ENCODE measurements around the gene SEC63.
A peak's percentile ranks its signal among the peaks of the same experiment; 100 is the strongest.
"Not testable (repeated sequence)": the region's sequence is repeated elsewhere in the genome, so short reads cannot be mapped to it uniquely, and the experiment has no call there.

Gene SEC63, protein sequence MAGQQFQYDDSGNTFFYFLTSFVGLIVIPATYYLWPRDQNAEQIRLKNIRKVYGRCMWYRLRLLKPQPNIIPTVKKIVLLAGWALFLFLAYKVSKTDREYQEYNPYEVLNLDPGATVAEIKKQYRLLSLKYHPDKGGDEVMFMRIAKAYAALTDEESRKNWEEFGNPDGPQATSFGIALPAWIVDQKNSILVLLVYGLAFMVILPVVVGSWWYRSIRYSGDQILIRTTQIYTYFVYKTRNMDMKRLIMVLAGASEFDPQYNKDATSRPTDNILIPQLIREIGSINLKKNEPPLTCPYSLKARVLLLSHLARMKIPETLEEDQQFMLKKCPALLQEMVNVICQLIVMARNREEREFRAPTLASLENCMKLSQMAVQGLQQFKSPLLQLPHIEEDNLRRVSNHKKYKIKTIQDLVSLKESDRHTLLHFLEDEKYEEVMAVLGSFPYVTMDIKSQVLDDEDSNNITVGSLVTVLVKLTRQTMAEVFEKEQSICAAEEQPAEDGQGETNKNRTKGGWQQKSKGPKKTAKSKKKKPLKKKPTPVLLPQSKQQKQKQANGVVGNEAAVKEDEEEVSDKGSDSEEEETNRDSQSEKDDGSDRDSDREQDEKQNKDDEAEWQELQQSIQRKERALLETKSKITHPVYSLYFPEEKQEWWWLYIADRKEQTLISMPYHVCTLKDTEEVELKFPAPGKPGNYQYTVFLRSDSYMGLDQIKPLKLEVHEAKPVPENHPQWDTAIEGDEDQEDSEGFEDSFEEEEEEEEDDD

DNA sequence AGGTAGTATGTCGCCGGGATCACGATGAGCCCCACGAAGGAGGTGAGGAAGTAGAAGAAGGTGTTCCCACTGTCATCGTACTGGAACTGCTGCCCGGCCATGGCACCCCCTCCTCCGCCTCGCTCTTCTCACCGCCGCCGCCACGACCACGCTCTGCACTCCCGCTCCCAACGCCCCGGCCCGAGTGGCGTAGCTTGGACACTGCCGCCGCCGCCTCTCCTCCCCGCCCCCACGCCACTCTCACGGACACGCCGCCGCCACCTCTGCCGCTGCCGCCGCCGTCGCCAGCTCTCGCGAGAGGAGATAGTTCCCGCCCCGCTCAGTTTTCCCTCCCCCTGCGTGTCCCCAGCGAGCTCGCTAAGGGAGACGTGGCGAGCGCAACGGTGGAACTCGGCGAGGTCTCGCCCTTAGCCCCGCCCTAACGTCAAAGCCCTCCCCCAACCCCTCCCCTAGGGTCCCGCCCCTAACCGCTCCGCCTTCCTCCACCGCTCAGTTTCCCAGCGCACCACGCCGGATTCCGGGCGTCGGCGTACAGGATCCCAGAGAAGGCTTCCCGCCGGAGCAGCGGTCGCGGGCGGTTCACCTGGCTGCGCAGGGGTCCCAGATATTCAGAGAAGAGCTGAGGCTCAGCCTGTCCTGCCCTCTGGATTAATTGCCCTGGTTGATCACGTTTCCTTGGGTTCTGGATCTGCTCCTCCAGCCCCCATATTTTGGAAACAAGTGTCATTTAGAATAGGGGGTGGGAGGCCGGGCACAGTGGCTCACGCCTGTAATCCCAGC is at the start of gene SEC63:
Gene SEC63, minus strand, starts transcription at position 300 of the 780 bp plus-strand sequence. Its CDS starts 199 bp downstream, at position 101.
- peak; percentile 97 for DNase-seq

DNA sequence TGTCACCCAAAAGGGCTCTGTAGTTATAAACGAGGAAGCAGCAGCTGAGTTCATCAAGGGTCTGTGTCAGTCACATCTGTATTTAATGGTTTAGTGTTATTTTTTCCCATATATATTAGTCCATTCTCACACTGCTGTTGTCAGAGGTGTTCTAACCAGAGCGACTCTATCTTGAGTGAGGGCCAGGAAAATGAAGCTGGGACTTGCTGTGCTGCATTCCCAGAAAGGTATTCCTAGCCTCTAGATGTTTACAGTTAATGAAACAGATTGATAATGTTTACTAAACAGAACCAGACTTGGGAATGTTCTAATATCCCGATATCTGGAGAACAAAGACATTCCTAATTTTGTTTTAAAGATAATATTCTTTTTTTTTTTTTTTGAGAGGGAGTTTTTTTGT is 48.0 kb upstream of the SEC63 start:
- DNase-seq = no peak

DNA sequence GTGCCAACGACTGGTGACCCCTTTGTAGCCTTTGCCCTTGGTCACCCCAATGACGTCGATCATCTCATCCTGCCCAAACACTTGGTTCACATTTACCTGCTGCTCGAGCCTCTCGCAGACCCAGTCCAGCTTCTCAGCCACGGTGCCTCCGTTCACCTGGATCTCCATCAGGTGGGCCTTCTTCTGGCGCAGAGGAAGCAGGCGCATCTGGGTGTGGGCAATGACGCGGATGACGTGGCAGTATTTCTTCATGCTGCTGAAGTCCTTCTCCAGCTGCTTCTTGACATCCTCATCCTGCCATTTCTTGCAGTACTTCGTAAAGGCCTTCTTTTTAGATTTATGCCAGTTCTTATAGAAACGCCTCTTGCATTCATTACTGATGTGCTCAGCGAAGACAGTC is 46.9 kb upstream of the SEC63 start:
- DNase-seq = no peak

DNA sequence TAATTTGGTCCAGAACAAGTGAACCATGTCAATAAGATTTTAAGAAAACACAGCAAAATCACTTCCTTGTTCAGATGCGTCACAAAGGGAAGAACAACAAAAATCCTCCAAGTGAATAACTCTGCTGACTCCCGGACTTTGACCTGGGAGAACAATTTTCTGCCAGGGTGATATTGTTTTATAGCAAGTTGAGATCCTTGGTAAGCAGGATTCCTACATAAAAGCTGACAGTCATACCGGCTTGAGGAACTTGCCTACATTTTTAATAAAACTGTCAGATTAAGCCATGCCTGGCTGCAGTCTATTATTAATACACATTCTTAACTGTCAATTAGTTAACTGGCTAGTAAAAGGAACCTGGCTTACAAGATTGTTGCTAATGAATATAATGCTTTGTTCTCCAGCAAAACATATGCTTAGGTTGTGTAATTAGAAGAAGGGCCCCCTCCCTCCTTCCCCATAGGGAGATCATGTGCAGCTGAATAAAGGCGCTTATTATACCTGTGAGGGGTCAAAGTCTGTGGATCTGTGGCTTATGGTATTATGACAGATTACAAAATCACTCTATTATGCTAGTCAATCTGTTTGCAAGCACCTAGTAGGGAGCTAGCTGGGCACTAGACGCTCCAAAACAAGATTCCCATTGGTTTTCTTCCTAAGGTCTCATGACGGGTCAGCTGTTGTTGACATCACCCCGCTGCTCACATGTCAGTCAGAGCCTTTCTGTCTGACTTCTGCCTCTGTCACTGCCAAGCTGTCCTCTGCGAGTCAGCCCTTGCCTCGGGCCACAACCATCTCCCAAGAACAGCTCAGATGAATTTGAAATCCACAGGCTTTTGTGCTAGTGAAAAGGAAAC is 44.6 kb upstream of the SEC63 start:
- DNase-seq = no peak

DNA sequence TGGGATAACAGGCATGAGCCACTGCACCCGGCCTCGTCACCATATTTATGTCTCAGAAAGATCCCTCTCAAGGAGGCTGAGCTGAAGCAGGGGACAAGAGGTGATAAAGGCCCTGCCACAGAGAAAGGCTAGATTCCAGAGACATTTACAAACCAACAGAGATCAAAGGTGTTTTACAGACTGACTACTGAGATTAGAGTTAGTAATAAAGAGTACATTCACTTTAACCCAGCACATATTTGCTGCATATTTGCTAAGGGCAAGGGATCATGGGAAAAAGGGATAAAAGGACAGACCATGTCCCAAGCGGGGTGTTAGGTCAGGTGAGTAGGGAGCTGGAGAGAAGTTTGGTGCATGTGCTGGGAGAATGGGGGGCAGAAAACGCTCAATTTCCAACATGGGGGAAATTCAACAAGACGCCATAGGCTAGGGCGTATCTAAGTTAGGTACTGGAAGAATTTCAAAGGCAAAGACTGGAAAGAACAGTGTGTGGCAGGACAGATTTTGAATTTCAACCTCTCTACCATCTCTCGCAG is 43.8 kb upstream of the SEC63 start:
- no peak for DNase-seq

DNA sequence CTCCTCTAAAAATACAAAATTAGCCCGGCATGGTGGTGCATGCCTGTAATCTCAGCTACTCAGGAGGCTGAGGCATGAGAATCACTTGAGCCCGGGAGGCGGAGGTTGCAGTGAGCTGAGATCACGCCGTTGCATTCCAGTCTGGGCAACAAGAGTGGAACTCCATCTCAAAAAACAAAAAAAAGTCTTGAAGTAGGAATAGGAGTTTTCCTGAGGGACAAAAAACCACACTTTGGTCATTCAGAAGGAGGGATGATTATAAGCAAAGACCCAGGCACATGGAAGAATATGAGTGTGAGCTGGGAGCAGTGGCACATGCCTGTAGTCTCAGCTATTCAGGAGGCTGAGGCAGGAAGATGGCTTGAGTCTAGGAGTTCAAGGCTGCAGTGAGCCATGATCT is 42.3 kb upstream of the SEC63 start:
- not testable (repeated sequence) for DNase-seq

DNA sequence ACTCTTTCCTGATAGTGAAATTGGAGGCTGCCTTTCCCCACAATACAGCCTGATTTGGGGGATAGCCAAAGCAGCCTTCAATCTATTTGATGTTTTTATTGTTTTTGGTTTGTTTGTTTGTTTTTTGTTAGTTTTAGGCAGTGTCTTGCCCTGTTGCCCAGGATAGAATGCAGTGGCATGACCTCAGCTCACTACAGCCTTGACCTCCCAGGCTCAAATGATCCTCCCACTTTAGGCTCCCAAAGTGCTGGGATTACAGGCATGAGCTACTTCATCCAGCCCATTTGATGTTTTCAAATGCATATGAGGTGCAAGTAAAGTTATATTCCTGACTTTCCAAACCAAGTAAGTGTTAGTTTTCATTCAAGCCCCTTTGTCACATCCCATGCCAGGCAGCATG is 41.3 kb upstream of the SEC63 start:
- no peak for DNase-seq

DNA sequence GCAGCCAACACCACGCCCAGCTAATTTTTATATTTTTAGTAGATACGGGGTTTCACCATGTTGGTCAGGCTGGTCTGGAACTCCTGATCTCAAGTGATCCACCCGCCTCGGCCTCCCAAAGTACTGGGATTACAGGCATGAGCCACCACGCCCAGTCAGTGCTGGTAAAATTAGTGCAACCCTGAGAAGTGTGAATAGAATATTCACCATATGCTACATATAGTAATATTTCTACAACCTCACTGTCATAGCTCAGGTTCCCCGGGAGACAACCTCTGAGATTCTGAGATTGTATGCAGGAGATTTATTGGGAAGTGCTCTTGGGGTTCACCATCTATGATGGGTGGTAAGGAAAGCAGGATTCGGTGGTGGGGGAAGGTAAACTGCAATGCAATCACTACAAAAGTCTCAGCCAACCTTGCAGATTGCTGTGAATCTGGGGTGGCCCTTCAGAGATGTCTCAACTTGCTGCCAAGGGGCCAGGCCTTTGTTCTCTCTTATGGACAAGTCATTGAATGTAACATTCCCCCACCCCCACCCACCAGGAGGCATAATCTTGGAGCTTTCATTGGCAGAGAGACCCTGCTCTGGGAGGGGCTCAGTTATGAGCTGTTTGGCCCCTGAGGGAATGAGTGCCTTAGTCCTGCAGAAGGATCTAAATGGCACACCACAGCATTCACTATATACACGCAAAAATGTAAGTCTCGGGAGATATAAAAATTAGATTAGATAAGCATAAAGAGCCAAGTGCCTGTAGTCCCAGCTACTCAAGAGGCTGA is 34.0 kb upstream of the SEC63 start:
- DNase-seq = no peak

DNA sequence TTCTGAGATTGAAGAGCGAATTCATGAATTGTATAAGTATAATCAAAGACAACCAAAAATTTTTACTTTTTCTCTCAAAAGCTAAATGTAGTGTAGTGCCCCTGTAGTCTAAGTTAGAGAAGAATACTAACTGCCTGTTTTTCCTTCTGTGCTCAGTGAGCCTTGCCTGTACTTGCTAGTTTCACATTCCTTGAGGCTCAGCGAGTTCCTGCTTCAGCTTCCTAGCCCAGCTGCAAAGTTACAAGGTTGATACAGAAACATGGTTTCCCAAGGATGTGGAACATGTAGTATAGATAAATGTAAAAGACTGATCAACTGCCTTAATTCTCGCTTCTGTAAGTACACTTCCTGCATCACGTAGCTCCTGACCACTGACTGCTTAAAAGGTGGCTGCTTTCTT is 33.1 kb upstream of the SEC63 start:
- DNase-seq = no peak

DNA sequence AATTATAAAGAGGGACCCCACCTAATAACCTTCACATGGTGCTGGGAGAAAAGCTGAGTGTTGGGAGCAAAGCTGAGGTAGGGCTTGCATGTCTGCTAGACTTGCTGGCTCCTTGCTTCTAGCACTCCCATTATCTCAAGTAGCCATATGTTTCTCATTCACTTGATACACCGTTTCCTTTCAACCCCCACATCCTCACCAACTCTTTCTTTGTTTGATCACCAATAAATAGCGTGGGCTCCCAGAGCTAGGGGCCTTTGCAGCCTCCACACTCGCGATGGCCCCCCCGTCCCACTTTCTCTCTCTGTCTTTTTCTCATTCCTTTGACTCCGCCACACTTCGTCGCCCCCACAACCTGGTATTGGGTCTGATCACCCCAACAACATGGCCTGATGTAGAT is 32.6 kb upstream of the SEC63 start:
- not testable (repeated sequence) for DNase-seq

DNA sequence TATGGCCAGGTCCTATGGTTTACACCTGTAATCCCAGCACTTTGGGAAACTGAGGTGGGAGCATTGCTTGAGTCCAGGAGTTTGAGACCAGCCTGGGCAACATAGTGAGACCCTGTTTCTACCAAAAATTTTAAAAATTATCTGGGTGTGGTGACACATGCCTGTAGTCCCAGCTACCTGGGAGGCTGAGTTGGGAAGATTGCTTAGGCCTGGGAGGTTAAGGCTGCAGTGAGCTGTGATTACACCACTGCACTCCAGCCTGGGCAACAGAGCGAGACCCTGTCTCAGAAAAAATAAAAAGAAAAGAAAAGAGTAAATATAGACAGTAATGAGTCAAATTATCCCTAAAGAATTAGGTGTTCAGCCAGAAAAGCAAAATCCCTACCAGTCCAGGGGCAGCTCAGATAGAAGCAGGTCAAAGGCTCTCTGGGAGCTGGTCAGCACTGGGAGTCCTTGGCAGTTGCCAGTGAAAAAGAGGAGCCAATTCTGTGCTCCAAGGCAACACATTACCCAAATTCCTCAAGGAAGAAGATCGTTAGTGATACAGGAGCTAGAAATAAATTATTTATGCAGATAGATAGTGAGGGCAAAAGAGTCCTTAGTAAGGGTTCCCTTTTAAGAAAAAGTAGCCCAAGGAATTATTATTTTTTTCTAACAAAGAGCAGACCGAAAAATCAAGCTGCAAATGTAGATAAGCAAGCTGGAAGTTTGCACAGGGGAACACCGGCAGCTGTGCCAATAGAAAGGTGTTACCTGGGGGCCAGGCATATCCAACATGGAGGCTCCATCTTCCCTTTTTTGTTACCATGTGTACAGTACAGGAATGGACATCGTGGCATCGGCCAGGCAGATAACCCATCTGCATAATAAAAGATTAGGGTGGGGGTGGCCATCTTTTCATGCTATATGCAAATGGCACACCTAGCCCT is 31.4 kb upstream of the SEC63 start:
- no peak for DNase-seq

DNA sequence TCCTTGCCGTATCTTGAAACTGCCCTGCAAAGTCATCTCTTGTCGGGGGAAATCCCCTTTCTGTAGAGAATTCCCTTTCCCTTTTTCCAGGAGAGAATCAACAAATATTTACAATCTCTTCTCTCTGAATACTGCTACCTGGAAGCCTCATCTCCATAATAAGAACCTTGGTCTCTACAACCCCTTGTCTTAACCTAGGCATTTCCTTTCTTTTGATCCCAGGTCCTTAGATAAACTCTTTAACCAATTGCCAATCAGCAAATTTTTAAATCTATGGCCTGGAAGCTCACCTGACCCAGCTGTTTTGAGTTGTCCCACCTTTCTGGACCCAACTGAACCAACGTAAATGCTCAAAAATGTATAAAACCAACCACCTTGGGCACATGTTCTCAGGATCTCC is 30.6 kb upstream of the SEC63 start:
- no peak for DNase-seq

DNA sequence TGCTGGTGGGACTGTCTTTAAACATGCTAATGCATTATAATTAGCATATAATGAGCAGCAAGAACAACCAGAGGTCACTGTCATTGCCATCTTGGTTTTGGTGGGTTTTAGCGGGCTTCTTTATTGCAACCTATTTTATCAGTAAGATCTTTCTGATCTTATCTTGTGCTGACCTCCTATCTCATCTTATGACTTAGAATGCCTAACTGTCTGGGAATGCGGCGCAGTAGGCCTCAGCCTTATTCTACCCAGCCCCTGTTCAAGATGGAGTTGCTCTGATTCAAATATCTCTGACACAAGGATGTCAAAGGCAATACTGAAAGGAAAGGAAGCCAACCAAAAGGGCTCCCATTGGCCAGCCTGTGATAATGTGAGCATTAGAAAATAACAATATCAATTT is 29.8 kb upstream of the SEC63 start:
- no peak for DNase-seq

DNA sequence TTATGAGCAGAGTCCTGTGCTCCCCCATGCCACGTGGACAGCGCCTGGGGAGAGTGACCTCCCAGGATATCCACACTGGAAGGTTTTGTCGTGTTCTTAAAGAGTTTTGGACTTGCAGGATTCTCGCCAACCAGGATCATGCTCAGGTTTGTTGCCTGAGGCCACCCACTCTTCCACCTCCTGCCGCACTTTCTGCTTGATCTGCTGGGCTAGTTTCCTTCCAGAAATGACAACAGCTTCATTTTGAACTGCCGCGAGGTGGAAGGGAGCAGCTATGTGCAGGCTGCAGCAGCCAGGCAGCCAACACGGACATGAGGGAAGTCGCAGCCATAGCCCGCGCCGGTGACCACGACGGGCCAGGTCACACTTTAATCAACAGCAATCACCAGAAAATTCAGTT is 27.7 kb upstream of the SEC63 start:
- no peak for DNase-seq

DNA sequence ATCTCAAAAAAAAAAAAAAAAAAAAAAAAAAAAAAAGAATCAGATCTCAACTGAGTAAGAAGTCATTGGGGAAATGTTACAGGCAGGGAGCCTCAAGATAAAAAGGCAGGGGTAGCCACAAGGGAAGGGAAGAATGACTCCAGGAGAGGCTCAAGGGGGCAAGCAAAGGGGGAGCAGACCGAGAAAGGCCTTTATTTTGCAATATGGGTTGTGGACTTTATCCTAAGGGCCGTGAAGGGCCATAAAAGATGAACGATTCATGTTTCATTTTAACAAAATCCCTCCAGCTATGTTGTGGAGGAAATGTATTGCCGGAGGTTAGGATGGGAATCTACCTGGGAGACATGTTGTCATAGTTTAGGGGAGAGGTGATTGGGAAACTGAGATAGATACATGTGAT is 25.8 kb upstream of the SEC63 start:
- no peak for DNase-seq

DNA sequence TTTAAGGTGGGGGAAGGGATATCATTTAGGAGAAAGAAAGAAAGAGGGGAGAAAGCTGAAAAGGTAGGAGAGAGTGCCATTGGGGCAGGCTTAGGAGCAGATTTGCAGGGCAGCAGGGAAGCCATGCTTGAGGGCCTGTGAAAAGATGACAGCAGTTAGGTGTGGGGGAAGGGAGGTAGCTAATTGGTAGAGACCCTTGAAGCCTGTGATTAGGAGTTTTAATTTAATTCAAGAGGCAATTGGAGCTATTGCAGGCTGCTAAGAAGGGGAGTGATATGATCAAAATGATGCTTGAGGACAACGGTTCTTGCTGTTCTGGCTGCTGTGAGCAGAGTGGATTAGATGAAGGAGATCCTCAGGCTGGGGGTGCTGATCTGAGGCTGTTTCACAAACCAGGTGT is 24.5 kb upstream of the SEC63 start:
- no peak for DNase-seq

DNA sequence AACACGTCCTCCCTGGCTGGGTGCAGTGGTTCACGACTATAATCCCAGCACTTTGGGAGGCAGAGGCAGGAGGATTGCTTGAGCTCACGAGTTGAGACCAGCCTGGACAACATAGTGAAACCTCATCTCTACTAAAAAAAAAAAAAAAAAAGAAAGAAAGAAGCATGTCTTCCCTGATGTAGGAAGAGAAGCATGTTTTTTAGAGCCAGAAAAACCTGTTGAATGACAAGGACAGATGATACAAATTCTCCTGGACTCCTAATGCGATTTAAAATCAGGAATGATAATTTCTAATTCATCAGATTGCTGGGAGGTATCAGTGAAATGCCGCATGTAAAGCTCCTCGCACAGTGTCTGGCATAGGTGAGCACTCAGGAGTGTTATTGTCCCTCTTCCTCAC is 23.7 kb upstream of the SEC63 start:
- DNase-seq = no peak

DNA sequence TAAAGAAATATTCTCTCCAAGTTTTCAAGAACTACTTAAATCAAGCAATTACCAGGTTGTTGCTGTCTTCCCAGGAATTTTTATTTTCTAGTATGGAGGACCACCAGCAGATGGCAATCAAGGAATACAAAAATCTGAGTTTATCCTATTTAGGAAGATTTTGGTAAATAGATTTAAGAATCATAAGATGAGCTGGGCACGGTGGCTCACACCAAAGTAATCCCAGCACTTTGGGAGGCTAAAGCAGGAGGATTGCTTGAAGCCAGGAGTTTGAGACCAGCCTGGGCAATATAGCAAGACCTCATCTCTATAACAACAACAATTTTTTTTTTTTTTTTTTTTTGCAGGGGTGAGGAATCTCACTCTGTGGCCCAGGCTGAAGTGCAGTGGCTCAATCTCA is 19.3 kb upstream of the SEC63 start:
- DNase-seq = no peak

DNA sequence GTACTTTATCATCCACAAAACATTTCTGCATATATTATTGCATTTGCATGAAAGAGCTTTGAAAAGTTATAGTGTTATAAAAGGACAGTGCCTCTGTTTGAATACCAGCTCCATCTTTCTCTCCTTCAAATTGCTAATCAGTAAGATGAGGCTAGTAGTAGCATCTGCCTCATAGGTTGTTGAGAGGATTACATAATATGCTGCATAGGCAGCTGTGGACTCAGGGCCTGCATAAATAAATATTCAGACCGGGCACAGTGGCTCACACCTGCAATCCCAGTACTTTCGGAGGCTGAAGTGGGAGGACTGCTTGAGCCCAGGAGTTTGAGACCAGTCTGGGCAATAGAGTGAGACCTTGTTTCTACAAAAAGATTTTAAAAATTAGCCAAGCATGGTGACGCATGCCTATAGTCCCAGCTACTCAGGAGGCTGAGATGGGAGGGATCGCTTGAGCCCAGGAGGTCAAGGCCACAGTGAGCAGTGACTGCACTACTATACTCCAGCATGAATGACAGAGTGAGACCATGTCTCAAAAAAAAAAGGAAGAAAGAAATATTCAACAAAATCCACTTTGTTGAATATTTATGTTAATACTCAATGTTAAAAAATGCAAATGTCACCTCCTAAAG is 18.3 kb upstream of the SEC63 start:
- no peak for DNase-seq

DNA sequence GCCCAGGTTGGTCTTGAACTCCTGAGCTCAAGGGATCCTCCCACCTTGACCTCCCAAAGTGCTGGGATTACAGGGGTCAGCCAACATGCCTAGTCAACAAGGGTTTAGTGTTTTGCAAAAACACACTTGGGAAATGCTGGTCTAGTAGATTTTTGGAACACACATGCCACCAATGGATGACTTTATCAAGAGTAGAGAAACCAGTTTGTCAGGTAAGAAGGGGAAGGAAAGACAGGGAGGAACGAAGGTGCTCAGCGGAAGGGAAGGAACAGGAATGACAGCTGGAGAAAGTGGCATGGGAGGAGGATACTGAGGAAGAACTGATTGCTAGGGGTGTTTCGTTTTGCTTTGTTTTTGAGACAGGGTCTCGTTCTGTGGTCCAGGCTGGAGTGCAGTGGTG is 15.6 kb upstream of the SEC63 start:
- no peak for DNase-seq

Measured in activated CD8-positive, alpha-beta memory T cell treated with anti-CD3 and anti-CD28 coated beads, Interleukin-2, amount 50 U/mL, for 48 hours (primary cell).